C4-2B (cell line): ENCODE measurements around the gene FUNDC2.

Experiments used
- CTCF ChIP-seq: fragments of 450-650 bp; conservative IDR thresholded peaks from 2 replicates; pipeline ENCODE4 v1.5.1; 2017; ENCODE audit warnings: mild to moderate bottlenecking
- ZFX ChIP-seq: fragments of 450-650 bp; IDR thresholded peaks from 2 replicates; pipeline ENCODE4 v1.6.1; 2017

GRCh38 chrX:155065035-155065734, 38.5 kb downstream of the FUNDC2 start:
- TF ChIP-seq CTCF, result no peak
- no peak for TF ChIP-seq ZFX
